NCI-H510A treated with DMSO at 0.1 percent for 48 hours (cell line): Measurements from ENCODE around the gene HDAC7.

Source experiments
- DNase-seq: peaks from one replicate; lab custom pipeline; 2025; lab: John Stamatoyannopoulos, UW

The HDAC7 gene

DNA sequence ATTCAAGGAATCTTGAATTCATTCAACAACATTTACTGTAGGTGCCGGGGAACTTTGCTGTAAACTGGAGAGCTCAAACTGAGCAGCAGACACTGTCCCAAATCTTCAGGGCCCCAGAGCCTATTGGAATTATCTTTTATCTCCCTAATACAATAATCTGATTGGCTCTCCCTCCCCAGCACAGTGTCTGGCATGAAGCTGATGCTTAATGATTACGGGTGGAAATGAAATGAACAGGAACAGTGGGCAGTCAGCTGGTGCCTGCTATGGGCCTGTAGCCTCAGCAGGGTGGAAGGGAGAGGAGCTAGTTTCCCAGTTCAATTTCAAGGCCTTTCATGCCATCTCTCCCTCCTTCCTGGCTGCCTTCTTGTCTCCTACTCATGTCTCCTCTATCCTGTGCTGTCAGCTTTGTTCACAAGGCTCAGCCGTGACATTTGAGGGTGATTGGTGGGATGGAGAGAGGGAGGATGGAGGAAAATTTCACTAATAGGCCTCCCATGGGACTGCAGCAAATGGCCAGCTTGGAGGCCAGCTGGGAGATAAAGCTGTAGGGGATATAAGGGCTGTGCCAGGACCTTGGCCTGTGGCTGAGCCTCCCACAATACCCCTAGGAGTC lies 56.7 kb downstream of the HDAC7 start:
- no peak for DNase-seq

DNA sequence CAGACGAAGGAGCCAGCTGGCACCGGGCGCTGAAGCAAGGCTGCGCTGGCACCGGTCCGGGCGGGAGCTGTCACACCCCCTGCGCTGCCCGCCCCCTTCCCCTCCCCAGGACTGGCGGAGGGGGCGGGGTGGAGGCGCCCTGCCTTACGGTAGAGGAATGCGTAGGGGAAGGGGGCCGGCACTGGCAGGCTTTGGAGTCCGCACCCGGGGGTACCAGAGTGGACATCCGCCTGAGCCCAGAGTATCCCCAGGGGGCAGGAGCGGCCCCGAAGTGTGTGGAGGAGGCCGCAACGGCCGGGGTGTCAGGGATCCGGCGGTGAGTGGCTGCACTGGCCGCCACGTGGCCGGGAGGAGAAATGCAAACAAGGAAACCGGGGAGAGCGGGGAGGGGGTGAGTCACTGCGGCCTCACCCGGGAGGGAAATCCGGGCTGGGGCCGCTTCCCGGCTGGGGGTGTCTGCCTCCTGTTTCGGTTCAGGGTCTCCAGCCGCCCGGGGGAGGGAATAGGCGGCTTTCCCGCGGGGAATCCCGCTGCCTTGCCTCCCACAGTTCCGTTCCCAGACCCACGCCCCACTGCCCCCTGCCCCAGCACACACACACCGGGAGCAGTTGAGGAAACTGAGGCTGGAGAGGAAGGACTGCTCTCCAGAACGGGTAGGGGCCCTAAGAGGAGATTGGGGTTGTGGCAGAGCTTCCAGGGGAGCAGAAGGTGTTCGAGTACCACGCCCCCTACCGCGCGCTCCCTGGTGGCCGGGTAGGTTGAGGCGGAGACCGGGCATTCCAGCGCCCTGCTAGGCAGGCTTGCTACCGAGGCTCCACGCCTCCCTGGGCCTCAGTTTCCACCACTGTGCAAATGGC lies 60.6 kb downstream of the HDAC7 start, which contains the start of gene RAPGEF3:
RAPGEF3 (minus strand) TSS at position 47 of the 857 bp plus-strand sequence. CDS start 324 bp downstream, outside the sequence.
- DNase-seq: peak; percentile 45

- DNase-seq: no peak
Measured at GRCh38 chr12:47758584-47758833, 61.2 kb downstream of the HDAC7 start.

- DNase-seq: no peak
Measured at GRCh38 chr12:47757840-47758583, 61.7 kb downstream of the HDAC7 start.

- no peak for DNase-seq
Measured at GRCh38 chr12:47757364-47757839, 62.3 kb downstream of the HDAC7 start.

DNA sequence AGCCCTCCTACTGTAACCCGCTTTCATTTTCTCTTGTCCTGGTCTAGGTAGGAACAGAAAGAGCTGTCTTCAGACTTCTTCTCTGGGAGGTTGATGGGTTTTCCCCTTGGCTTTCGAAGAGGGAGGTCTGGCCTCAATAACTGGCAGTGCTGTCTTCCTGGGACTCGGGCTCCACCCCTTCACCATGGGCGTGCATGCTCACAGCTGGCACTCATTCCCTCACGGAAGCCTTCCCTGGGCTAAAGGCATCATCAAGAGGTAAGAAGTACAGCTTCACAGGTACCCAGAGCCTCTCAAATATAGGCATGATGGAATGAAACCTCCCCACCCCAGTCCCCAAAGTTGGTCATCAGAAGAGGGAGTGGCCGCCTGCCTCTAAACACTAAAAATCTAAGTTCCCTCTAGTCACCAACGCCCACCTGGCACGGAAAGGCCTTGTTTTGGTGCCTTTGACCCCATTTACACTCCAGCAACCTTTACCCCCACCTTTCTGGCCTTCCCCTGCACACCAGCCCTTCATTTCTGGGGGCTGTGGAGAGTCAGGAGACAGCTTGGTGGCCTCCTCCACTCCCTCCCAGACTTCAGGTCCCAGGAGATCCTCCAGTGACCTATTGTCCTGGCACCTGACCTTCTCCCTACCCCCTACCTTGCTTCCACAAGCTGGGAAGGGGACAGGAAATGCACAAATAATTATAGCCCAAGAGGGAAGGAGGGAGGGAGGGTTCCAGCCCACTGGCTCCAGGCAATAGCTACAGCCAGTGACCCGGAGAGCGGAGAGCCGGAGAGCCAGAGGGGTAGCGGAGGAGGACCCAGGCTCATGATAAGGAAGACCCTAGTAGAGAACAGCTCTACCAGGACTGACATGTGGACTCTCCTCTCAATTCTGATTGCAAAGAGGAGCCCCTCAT lies 63.8 kb downstream of the HDAC7 start:
- DNase-seq: no peak

DNA sequence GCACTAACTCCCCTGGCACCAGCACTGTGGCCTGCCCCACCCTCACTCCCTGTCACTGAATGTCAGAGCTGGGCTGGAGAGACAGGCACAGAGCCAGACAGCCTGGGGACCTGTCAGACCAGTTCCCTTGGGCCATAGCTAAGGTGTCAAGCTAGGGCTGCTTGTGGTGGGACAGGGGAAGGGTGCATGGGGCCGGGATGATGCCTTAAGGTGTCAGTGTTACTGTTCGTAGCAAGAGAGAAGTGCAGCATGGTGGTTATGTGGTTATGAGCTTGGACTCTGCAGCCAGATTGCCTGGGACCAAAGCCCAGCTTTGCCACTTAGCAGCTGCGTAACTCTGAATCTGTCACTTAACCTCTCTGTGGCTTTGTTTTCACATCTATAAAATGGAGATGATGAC lies 64.8 kb downstream of the HDAC7 start:
- no peak for DNase-seq

DNA sequence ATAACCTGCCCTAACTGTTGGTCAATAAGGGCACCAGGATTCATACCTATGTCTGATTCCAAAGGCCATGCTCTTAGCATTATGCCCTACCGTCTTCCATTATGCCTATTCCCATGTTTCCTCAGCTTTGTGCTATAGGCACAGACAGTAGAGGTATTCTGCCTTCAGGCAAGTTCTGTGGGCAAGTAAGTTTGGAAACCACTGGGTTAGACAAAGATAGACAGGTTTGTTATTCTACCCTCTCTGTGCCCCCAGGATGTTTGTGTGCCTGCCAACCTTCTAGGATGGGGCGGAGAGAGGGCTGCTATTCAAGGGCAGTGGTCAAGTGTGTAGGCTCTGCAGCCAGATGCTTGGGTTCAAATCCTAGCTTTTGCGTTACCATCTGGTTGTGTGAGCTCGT lies 65.6 kb downstream of the HDAC7 start:
- DNase-seq: no peak

DNA sequence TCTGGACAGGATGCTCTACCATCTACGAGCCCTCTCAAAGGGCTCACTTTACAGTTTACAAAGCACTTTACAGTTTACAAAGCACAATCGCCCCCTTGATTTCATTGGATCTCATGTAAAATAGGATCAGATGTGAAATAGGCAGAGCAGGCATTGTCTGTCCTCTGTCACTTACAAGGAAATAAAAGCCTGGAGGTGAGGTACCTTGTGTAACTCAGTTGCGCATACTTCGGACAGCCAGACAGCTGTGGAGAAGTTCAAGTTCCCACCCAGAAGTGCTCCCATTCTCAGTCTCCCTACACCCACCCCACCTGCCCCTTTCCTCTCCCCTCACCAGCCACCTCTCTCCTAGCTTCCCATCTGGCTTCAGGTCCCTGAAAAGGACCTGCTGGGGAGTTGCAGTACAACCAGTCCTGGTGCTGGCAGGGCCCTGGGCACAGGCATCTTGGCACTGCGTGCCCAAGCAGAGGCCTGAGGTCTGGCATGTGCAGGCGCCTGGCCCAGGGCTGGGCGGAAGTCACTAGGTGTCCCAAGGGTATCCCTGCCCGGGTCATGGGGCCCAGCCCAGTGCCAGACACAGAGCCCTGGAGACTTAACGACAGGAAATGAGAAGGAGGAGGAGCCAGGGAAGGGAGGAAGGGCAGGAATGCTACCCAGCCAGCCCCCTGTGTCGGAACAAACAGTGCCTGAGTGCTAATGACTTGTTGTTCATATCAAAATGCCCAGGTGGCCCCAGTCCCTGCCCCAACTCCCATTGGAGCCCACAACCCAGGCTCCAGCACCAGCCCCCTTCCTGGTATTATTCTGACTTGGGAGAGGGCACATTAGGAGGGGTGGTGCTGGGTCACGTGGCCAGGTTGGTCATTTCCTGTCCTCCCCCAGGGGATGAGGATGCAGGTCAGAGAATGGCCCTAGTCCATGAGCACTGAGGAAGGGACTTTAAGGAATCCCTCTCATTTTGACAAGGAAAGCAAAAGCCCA lies 66.4 kb downstream of the HDAC7 start:
- no peak for DNase-seq

GRCh38 chr12:47752552-47752951 lies 67.2 kb downstream of the HDAC7 start:
- DNase-seq: no peak

GRCh38 chr12:47752121-47752520 lies 67.6 kb downstream of the HDAC7 start:
- DNase-seq: no peak

DNA sequence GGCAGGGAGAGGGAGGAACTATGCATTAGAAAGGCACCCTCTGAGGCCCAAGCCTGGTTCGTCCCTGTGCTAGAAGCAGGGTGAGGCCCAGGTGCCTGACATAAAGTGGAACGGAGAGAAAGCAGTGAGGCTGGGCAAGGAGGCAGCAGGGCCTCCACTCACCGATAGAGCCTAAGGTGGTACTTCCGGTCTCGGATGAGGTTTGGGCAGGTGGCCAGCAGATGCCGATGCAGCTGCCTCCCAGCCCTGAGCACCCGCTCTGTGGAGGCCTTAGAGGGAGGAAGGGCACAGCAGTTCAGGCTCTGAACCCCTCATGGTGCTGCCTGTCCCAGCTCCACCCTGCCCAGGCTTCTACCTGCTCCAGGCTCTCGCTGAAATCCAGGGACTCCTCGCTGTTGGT lies 68.1 kb downstream of the HDAC7 start:
- DNase-seq: no peak

GRCh38 chr12:47750916-47751470 lies 68.7 kb downstream of the HDAC7 start:
- no peak for DNase-seq

GRCh38 chr12:47750229-47750798 lies 69.4 kb downstream of the HDAC7 start:
- no peak for DNase-seq

DNA sequence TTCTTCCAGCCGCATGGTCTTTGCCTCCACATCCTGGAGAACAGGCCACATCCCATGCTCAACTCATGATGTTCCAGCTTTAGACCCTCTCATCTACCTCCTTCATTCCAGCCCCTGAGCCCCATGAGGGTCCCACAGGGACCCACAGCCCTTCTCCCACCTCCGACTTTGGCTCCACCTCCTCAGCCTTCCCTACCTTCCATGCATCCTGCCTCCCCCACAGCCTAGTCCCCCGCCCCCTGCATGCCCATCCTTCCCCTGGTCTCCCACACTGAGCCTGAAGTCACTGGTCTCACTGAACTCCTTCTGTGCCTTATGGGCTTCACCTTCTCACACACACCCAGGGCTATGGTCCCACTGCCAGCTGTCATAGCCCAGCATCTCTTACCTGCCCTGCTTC lies 70.8 kb downstream of the HDAC7 start:
- DNase-seq: no peak

- DNase-seq: no peak
Measured at GRCh38 chr12:47748507-47748828, 71.2 kb downstream of the HDAC7 start.

- no peak for DNase-seq
Measured at GRCh38 chr12:47747596-47748506, 71.9 kb downstream of the HDAC7 start.

- DNase-seq: no peak
Measured at GRCh38 chr12:47747126-47747525, 72.6 kb downstream of the HDAC7 start.

- DNase-seq: no peak
Measured at GRCh38 chr12:47746523-47746922, 73.2 kb downstream of the HDAC7 start.
